ENCODE data around the gene NPPC. TPM values are rescaled to one million over a fixed set of nuclear protein-coding genes. Genes with fewer than 3 reads are reported as not detected.
A peak's percentile ranks its signal among the peaks of the same experiment; 100 is the strongest.

NPPC gene
- total RNA-seq, 2 experiments from 2014 or later = not detected

DNA sequence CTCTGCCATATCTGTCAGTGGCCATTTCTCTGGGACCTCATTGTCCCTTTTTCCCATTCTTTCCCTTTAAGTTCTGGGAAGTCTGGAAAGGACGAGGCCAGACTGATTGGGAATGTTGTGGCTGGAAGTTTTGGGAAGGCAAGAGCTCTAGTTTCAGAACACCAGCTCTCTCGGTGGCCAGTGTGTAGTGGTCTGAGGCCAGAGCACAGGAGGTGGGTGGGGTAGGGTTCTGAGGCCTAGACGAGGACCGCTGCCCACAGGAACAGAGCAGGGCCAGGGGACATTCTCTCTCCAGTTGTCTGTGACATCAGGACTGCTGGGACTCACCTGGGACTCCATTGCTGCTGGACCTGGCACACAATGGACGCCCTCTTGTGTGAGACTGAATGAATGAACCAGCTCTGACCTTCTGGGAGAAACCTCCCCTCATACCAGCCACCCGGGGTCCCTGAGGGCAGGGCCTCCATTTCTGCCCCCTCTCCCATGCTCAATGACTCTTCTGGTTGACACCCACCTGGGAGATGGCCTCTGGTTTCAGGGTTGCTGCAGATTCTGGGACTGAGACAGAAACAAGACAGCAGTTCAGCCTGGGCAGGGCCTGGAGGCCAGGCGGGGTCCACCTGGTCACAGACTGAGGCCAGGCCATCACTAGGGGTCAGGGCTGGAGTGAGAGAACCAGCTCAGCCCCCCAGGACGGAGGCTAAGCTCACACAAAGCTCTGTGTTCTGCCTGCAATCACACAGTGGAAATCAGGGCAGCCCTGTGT, 8.4 kb upstream of the NPPC start:
- DNase-seq (ENCODE audit: low spot score) = no peak
- no TSS peak for BruUV-seq (replicated peaks)
- Histone ChIP-seq H3K79me2 (ENCODE audit: insufficient read depth, low read depth, low read length) (no peaks in the 10 kb centered on the region), H3K9me2 (ENCODE audit: insufficient read depth, low read length) (no peaks in the 10 kb centered on the region), H2AFZ (ENCODE audit: low read length) (no peak overlapping the region), H4K20me1 (ENCODE audit: insufficient read depth, low read length) (no peaks in the 10 kb centered on the region), H3K9me3 (ENCODE audit: low read length) (no peaks in the 10 kb centered on the region), H3K27ac (ENCODE audit: low read depth, low read length, poor library complexity, severe bottlenecking) (no peak overlapping the region), H3K4me2 (ENCODE audit: low read length) (0 out of 2 replicates have a peak overlapping the region, but pooled peaks have one; percentile 20), H3K4me3 (ENCODE audit: low read depth, low read length, poor library complexity, severe bottlenecking) (no peak overlapping the region), H3K36me3 (ENCODE audit: insufficient read depth, low read length) (no peaks in the 10 kb centered on the region), H3K4me1 (ENCODE audit: insufficient read depth, low read length, poor library complexity, severe bottlenecking) (peaks cover 19% of the 10 kb centered on the region)
- ChIA-PET CTCF (ENCODE audit: unreplicated experiment) (interaction anchor here (0.9 kb wide), 1 partner anchor 30 kb away, joined by 3 read pairs; no protein-coding TSS in a partner anchor), POLR2A (interaction anchor here (0.7 to 0.8 kb wide), 2 partner anchors 9 to 161 kb away, joined by 3 read pairs; no protein-coding TSS in a partner anchor)
- TF ChIP-seq, protein P1, sequence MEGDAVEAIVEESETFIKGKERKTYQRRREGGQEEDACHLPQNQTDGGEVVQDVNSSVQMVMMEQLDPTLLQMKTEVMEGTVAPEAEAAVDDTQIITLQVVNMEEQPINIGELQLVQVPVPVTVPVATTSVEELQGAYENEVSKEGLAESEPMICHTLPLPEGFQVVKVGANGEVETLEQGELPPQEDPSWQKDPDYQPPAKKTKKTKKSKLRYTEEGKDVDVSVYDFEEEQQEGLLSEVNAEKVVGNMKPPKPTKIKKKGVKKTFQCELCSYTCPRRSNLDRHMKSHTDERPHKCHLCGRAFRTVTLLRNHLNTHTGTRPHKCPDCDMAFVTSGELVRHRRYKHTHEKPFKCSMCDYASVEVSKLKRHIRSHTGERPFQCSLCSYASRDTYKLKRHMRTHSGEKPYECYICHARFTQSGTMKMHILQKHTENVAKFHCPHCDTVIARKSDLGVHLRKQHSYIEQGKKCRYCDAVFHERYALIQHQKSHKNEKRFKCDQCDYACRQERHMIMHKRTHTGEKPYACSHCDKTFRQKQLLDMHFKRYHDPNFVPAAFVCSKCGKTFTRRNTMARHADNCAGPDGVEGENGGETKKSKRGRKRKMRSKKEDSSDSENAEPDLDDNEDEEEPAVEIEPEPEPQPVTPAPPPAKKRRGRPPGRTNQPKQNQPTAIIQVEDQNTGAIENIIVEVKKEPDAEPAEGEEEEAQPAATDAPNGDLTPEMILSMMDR (conservative IDR thresholded peaks at IDR 0.05; ENCODE audit: low read length) = no peak
- TF ChIP-seq EZH2phosphoT487 (IDR thresholded peaks at IDR 0.05; ENCODE audit: borderline replicate concordance, low read depth, low read length) = no peak
- intact Hi-C loops (cut with micrococcal nuclease; ENCODE audit: unreplicated experiment) = no loop called here

DNA sequence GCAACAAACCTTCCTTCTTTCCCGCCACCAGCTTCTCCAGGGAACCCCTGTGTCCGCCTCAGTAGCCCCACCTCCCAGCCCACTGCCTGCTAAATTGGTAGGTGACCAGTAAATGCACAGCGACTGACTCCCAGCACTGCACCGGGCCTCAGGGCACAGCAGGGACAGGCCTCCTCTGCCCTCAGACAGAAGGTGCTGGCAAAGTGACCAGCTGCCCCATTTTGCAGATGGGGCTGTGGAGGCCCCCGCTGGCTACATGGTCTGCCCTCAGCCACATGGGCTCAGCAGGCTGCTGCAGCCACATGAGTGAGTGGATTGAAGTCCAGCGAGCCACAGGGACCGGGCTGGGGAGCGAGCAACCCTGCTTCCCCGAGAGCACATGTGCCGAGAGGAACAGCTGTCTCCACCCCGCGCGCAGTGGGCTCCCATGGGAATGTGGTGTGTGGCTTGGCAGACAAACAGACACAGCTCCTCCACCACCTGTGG, 7.8 kb upstream of the NPPC start:
- no peaks in the 10 kb centered on the region for H3K79me2 ChIP-seq (ENCODE audit: insufficient read depth, low read depth, low read length)
- ChIA-PET POLR2A (no interaction called here), CTCF (ENCODE audit: unreplicated experiment) (no interaction called here)
- H2AFZ ChIP-seq (ENCODE audit: low read length) = no peak overlapping the region
- TF ChIP-seq, protein P1 (conservative IDR thresholded peaks at IDR 0.05; ENCODE audit: low read length) = no peak
- no peak for TF ChIP-seq EZH2phosphoT487 (IDR thresholded peaks at IDR 0.05; ENCODE audit: borderline replicate concordance, low read depth, low read length)
- DNase-seq (ENCODE audit: low spot score) = peak; percentile 31
- H3K36me3 ChIP-seq (ENCODE audit: insufficient read depth, low read length) = no peaks in the 10 kb centered on the region
- no TSS peak for BruUV-seq (replicated peaks)
- no peaks in the 10 kb centered on the region for H3K9me2 ChIP-seq (ENCODE audit: insufficient read depth, low read length)
- H3K4me1 ChIP-seq (ENCODE audit: insufficient read depth, low read length, poor library complexity, severe bottlenecking) = peaks cover 19% of the 10 kb centered on the region
- no peaks in the 10 kb centered on the region for H4K20me1 ChIP-seq (ENCODE audit: insufficient read depth, low read length)
- no peaks in the 10 kb centered on the region for H3K9me3 ChIP-seq (ENCODE audit: low read length)
- H3K4me2 ChIP-seq (ENCODE audit: low read length) = 0 out of 2 replicates have a peak overlapping the region, but pooled peaks have one; percentile 20
- H3K4me3 ChIP-seq (ENCODE audit: low read depth, low read length, poor library complexity, severe bottlenecking) = no peak overlapping the region
- intact Hi-C loops (cut with micrococcal nuclease; ENCODE audit: unreplicated experiment) = no loop called here
- no peak overlapping the region for H3K27ac ChIP-seq (ENCODE audit: low read depth, low read length, poor library complexity, severe bottlenecking)

All from OCI-LY7 (cell line).